ENCODE results near the gene KCNB1.

Gene KCNB1

GRCh38 chr20:49450281-49450721, 32.2 kb downstream of the KCNB1 start:
- peak overlapping the region; percentile 5 for H3K4me3 ChIP-seq (ENCODE audit: low read length)
- H3K4me1 ChIP-seq (ENCODE audit: control insufficient read depth, low read depth, low read length), result peaks cover 28% of the 10 kb centered on the region
- no peaks in the 10 kb centered on the region for H3K27me3 ChIP-seq (ENCODE audit: control insufficient read depth, insufficient read depth, low read length)
- no peaks in the 10 kb centered on the region for H3K9me3 ChIP-seq (ENCODE audit: control insufficient read depth, low read depth, low read length)
- no peaks in the 10 kb centered on the region for H3K36me3 ChIP-seq (ENCODE audit: control insufficient read depth, low read depth, low read length)
- H3K27ac ChIP-seq (ENCODE audit: low read length), result no peak overlapping the region
- no peak overlapping the region for H3K9ac ChIP-seq (ENCODE audit: low read length)

- Histone ChIP-seq H3K4me1 (ENCODE audit: control insufficient read depth, low read depth, low read length) (peaks cover 30% of the 10 kb centered on the region), H3K4me3 (ENCODE audit: low read length) (no peak overlapping the region), H3K9ac (ENCODE audit: low read length) (no peak overlapping the region), H3K27ac (ENCODE audit: low read length) (no peak overlapping the region), H3K27me3 (ENCODE audit: control insufficient read depth, insufficient read depth, low read length) (no peaks in the 10 kb centered on the region), H3K9me3 (ENCODE audit: control insufficient read depth, low read depth, low read length) (no peaks in the 10 kb centered on the region), H3K36me3 (ENCODE audit: control insufficient read depth, low read depth, low read length) (no peaks in the 10 kb centered on the region)
Measured at GRCh38 chr20:49448917-49449316, 33.6 kb downstream of the KCNB1 start.

GRCh38 chr20:49447946-49448809, 34.3 kb downstream of the KCNB1 start:
- Histone ChIP-seq H3K4me1 (ENCODE audit: control insufficient read depth, low read depth, low read length) (peaks cover 30% of the 10 kb centered on the region), H3K4me3 (ENCODE audit: low read length) (no peak overlapping the region), H3K9ac (ENCODE audit: low read length) (no peak overlapping the region), H3K9me3 (ENCODE audit: control insufficient read depth, low read depth, low read length) (no peaks in the 10 kb centered on the region), H3K27ac (ENCODE audit: low read length) (no peak overlapping the region), H3K27me3 (ENCODE audit: control insufficient read depth, insufficient read depth, low read length) (no peaks in the 10 kb centered on the region), H3K36me3 (ENCODE audit: control insufficient read depth, low read depth, low read length) (no peaks in the 10 kb centered on the region)

GRCh38 chr20:49447364-49447763, 35.1 kb downstream of the KCNB1 start:
- no peak overlapping the region for H3K27ac ChIP-seq (ENCODE audit: low read length)
- no peak overlapping the region for H3K4me3 ChIP-seq (ENCODE audit: low read length)
- no peaks in the 10 kb centered on the region for H3K36me3 ChIP-seq (ENCODE audit: control insufficient read depth, low read depth, low read length)
- H3K4me1 ChIP-seq (ENCODE audit: control insufficient read depth, low read depth, low read length), result peaks cover 30% of the 10 kb centered on the region
- H3K9ac ChIP-seq (ENCODE audit: low read length), result no peak overlapping the region
- H3K27me3 ChIP-seq (ENCODE audit: control insufficient read depth, insufficient read depth, low read length), result no peaks in the 10 kb centered on the region
- H3K9me3 ChIP-seq (ENCODE audit: control insufficient read depth, low read depth, low read length), result no peaks in the 10 kb centered on the region

GRCh38 chr20:49446808-49447207, 35.7 kb downstream of the KCNB1 start:
- no peak overlapping the region for H3K27ac ChIP-seq (ENCODE audit: low read length)
- H3K9me3 ChIP-seq (ENCODE audit: control insufficient read depth, low read depth, low read length), result no peaks in the 10 kb centered on the region
- no peaks in the 10 kb centered on the region for H3K27me3 ChIP-seq (ENCODE audit: control insufficient read depth, insufficient read depth, low read length)
- H3K4me3 ChIP-seq (ENCODE audit: low read length), result no peak overlapping the region
- peaks cover 30% of the 10 kb centered on the region for H3K4me1 ChIP-seq (ENCODE audit: control insufficient read depth, low read depth, low read length)
- no peaks in the 10 kb centered on the region for H3K36me3 ChIP-seq (ENCODE audit: control insufficient read depth, low read depth, low read length)
- H3K9ac ChIP-seq (ENCODE audit: low read length), result no peak overlapping the region

GRCh38 chr20:49446080-49446479, 36.4 kb downstream of the KCNB1 start:
- Histone ChIP-seq H3K27ac (ENCODE audit: low read length) (no peak overlapping the region), H3K4me3 (ENCODE audit: low read length) (no peak overlapping the region), H3K27me3 (ENCODE audit: control insufficient read depth, insufficient read depth, low read length) (no peaks in the 10 kb centered on the region), H3K9ac (ENCODE audit: low read length) (no peak overlapping the region), H3K4me1 (ENCODE audit: control insufficient read depth, low read depth, low read length) (peaks cover 30% of the 10 kb centered on the region), H3K36me3 (ENCODE audit: control insufficient read depth, low read depth, low read length) (no peaks in the 10 kb centered on the region), H3K9me3 (ENCODE audit: control insufficient read depth, low read depth, low read length) (no peaks in the 10 kb centered on the region)

- Histone ChIP-seq H3K27me3 (ENCODE audit: control insufficient read depth, insufficient read depth, low read length) (no peaks in the 10 kb centered on the region), H3K9me3 (ENCODE audit: control insufficient read depth, low read depth, low read length) (no peaks in the 10 kb centered on the region), H3K27ac (ENCODE audit: low read length) (no peak overlapping the region), H3K36me3 (ENCODE audit: control insufficient read depth, low read depth, low read length) (no peaks in the 10 kb centered on the region), H3K4me1 (ENCODE audit: control insufficient read depth, low read depth, low read length) (peaks cover 26% of the 10 kb centered on the region), H3K4me3 (ENCODE audit: low read length) (no peak overlapping the region), H3K9ac (ENCODE audit: low read length) (no peak overlapping the region)
Measured at GRCh38 chr20:49445176-49445575, 37.3 kb downstream of the KCNB1 start.

GRCh38 chr20:49444553-49444990, 37.9 kb downstream of the KCNB1 start:
- Histone ChIP-seq H3K27me3 (ENCODE audit: control insufficient read depth, insufficient read depth, low read length) (no peaks in the 10 kb centered on the region), H3K27ac (ENCODE audit: low read length) (no peak overlapping the region), H3K36me3 (ENCODE audit: control insufficient read depth, low read depth, low read length) (no peaks in the 10 kb centered on the region), H3K4me1 (ENCODE audit: control insufficient read depth, low read depth, low read length) (peaks cover 21% of the 10 kb centered on the region), H3K9ac (ENCODE audit: low read length) (no peak overlapping the region), H3K4me3 (ENCODE audit: low read length) (no peak overlapping the region), H3K9me3 (ENCODE audit: control insufficient read depth, low read depth, low read length) (no peaks in the 10 kb centered on the region)

- no peak overlapping the region for H3K27ac ChIP-seq (ENCODE audit: low read length)
- no peaks in the 10 kb centered on the region for H3K36me3 ChIP-seq (ENCODE audit: control insufficient read depth, low read depth, low read length)
Measured at GRCh38 chr20:49437057-49437456, 45.4 kb downstream of the KCNB1 start.

GRCh38 chr20:49435639-49436038, 46.8 kb downstream of the KCNB1 start:
- H3K27me3 ChIP-seq (ENCODE audit: control insufficient read depth, insufficient read depth, low read length), result no peaks in the 10 kb centered on the region
- H3K9me3 ChIP-seq (ENCODE audit: control insufficient read depth, low read depth, low read length), result no peaks in the 10 kb centered on the region
- H3K9ac ChIP-seq (ENCODE audit: low read length), result no peak overlapping the region
- no peaks in the 10 kb centered on the region for H3K36me3 ChIP-seq (ENCODE audit: control insufficient read depth, low read depth, low read length)
- no peak overlapping the region for H3K4me3 ChIP-seq (ENCODE audit: low read length)
- no peak overlapping the region for H3K27ac ChIP-seq (ENCODE audit: low read length)
- H3K4me1 ChIP-seq (ENCODE audit: control insufficient read depth, low read depth, low read length), result no peaks in the 10 kb centered on the region

More at GRCh38 chr20:49437057-49437456, 45.4 kb downstream of the KCNB1 start:
- no peaks in the 10 kb centered on the region for H3K9me3 ChIP-seq (ENCODE audit: control insufficient read depth, low read depth, low read length)
- no peaks in the 10 kb centered on the region for H3K27me3 ChIP-seq (ENCODE audit: control insufficient read depth, insufficient read depth, low read length)
- H3K4me1 ChIP-seq (ENCODE audit: control insufficient read depth, low read depth, low read length), result no peaks in the 10 kb centered on the region
- H3K4me3 ChIP-seq (ENCODE audit: low read length), result no peak overlapping the region
- H3K9ac ChIP-seq (ENCODE audit: low read length), result no peak overlapping the region

- H3K4me3 ChIP-seq (ENCODE audit: low read length), result no peak overlapping the region
- H3K9me3 ChIP-seq (ENCODE audit: control insufficient read depth, low read depth, low read length), result no peaks in the 10 kb centered on the region
- H3K27ac ChIP-seq (ENCODE audit: low read length), result no peak overlapping the region
- no peak overlapping the region for H3K9ac ChIP-seq (ENCODE audit: low read length)
- H3K36me3 ChIP-seq (ENCODE audit: control insufficient read depth, low read depth, low read length), result no peaks in the 10 kb centered on the region
- no peaks in the 10 kb centered on the region for H3K4me1 ChIP-seq (ENCODE audit: control insufficient read depth, low read depth, low read length)
- H3K27me3 ChIP-seq (ENCODE audit: control insufficient read depth, insufficient read depth, low read length), result no peaks in the 10 kb centered on the region
Measured at GRCh38 chr20:49433333-49433732, 49.1 kb downstream of the KCNB1 start.

- H3K27ac ChIP-seq (ENCODE audit: low read length), result no peak overlapping the region
- no peaks in the 10 kb centered on the region for H3K27me3 ChIP-seq (ENCODE audit: control insufficient read depth, insufficient read depth, low read length)
- no peaks in the 10 kb centered on the region for H3K36me3 ChIP-seq (ENCODE audit: control insufficient read depth, low read depth, low read length)
- no peaks in the 10 kb centered on the region for H3K4me1 ChIP-seq (ENCODE audit: control insufficient read depth, low read depth, low read length)
- H3K9ac ChIP-seq (ENCODE audit: low read length), result no peak overlapping the region
- no peak overlapping the region for H3K4me3 ChIP-seq (ENCODE audit: low read length)
- H3K9me3 ChIP-seq (ENCODE audit: control insufficient read depth, low read depth, low read length), result no peaks in the 10 kb centered on the region
Measured at GRCh38 chr20:49432550-49432949, 49.9 kb downstream of the KCNB1 start.

Data from iPS-18a (cell line).